ENCODE data around the gene CCDC158. TPM values are rescaled to one million over a fixed set of nuclear protein-coding genes. Genes with fewer than 3 reads are reported as not detected.
"Not testable (repeated sequence)": the region's sequence is repeated elsewhere in the genome, so short reads cannot be mapped to it uniquely, and the experiment has no call there.

CCDC158 gene
- total and polyA plus RNA-seq, 4 donors: 0.63 to 1.9 (median 1.4) TPM

- H3K36me3 ChIP-seq (ENCODE audit: control insufficient read depth in 1 of 2, insufficient read depth in 2 of 2, low read length in 1 of 2): no peaks in the 10 kb centered on the region
- DNase-seq (no peak), ATAC-seq (ENCODE audit: low FRiP score) (no peak)
- no peak overlapping the region for H3K27ac ChIP-seq (ENCODE audit: low read depth in 1 of 2, low read length in 2 of 2)
- H3K4me3 ChIP-seq (ENCODE audit: low read length in 2 of 2): no peak overlapping the region
- H3K9me3 ChIP-seq (ENCODE audit: control insufficient read depth, low read length): no peaks in the 10 kb centered on the region
- H3K27me3 ChIP-seq (ENCODE audit: control insufficient read depth in 1 of 2, insufficient read depth in 2 of 2, low read length in 1 of 2): no peaks in the 10 kb centered on the region
- intact Hi-C loops (cut with DNase I): loop anchor here in 1 of 2 donors (5.0 to 10.0 kb wide), 2 partner anchors 58 to 255 kb away; no protein-coding TSS in a partner anchor
- 97% methylated on average over 2 of the region's 2 CpGs for WGBS, 2 donors
- H3K4me1 ChIP-seq (ENCODE audit: control insufficient read depth in 1 of 2, insufficient read depth in 2 of 2, low read length in 2 of 2): peaks cover 0 to 7% of the 10 kb centered on the region in 2 donors
Measured at GRCh38 chr4:76439491-76439890, 18.6 kb upstream of the CCDC158 start.

- Histone ChIP-seq H3K4me1 (ENCODE audit: control insufficient read depth in 1 of 2, insufficient read depth in 2 of 2, low read length in 2 of 2) (peaks cover 0 to 7% of the 10 kb centered on the region in 2 donors), H3K27me3 (ENCODE audit: control insufficient read depth in 1 of 2, insufficient read depth in 2 of 2, low read length in 1 of 2) (no peaks in the 10 kb centered on the region), H3K36me3 (ENCODE audit: control insufficient read depth in 1 of 2, insufficient read depth in 2 of 2, low read length in 1 of 2) (no peaks in the 10 kb centered on the region), H3K4me3 (ENCODE audit: low read length in 2 of 2) (peak overlapping the region; percentile 62 to 92), H3K9me3 (ENCODE audit: control insufficient read depth, low read length) (no peaks in the 10 kb centered on the region), H3K27ac (ENCODE audit: low read depth in 1 of 2, low read length in 2 of 2) (peak overlapping the region; percentile 42 to 76)
- ATAC-seq (ENCODE audit: low FRiP score) (peak; percentile 53), DNase-seq (no peak)
- intact Hi-C loops (cut with DNase I): loop anchor here in 1 of 2 donors (5.0 to 10.0 kb wide), 2 partner anchors 62 to 251 kb away; no protein-coding TSS in a partner anchor
- 7 to 9% methylated on average over 7 of the region's 7 CpGs for WGBS, 2 donors
Measured at GRCh38 chr4:76435528-76436319, 14.8 kb upstream of the CCDC158 start.

GRCh38 chr4:76434901-76435527, 14.1 kb upstream of the CCDC158 start, which contains the start of gene SHROOM3:
SHROOM3 (plus strand) TSS chr4:76435229; CDS start chr4:76436053, 824 bp downstream.
- DNase-seq (no peak), ATAC-seq (ENCODE audit: low FRiP score) (no peak)
- intact Hi-C loops (cut with DNase I): loop anchor here (5.0 to 10.0 kb wide), 3 partner anchors 62 to 322 kb away; no protein-coding TSS in a partner anchor
- Histone ChIP-seq H3K27me3 (ENCODE audit: control insufficient read depth in 1 of 2, insufficient read depth in 2 of 2, low read length in 1 of 2) (no peaks in the 10 kb centered on the region), H3K4me1 (ENCODE audit: control insufficient read depth in 1 of 2, insufficient read depth in 2 of 2, low read length in 2 of 2) (peaks cover 0 to 7% of the 10 kb centered on the region in 2 donors), H3K36me3 (ENCODE audit: control insufficient read depth in 1 of 2, insufficient read depth in 2 of 2, low read length in 1 of 2) (no peaks in the 10 kb centered on the region), H3K4me3 (ENCODE audit: low read length in 2 of 2) (peak within 1 kb of the TSS; percentile 62 to 92), H3K27ac (ENCODE audit: low read depth in 1 of 2, low read length in 2 of 2) (peak within 1 kb of the TSS; percentile 71 to 76), H3K9me3 (ENCODE audit: control insufficient read depth, low read length) (no peaks in the 10 kb centered on the region)
- WGBS, 2 donors: 7 to 11% methylated on average over 9 of the region's 9 CpGs

- ATAC-seq (ENCODE audit: low FRiP score) (no peak), DNase-seq (no peak)
- H3K4me1 ChIP-seq (ENCODE audit: control insufficient read depth in 1 of 2, insufficient read depth in 2 of 2, low read length in 2 of 2): peaks cover 0 to under 1% of the 10 kb centered on the region in 2 donors
- no peaks in the 10 kb centered on the region for H3K36me3 ChIP-seq (ENCODE audit: control insufficient read depth in 1 of 2, insufficient read depth in 2 of 2, low read length in 1 of 2)
- 37 to 44% methylated on average over 15 of the region's 15 CpGs for WGBS, 2 donors
- intact Hi-C loops (cut with DNase I): loop anchor here (2.0 to 10.0 kb wide), 3 partner anchors 74 to 327 kb away; no protein-coding TSS in a partner anchor
- no peak overlapping the region for H3K27ac ChIP-seq (ENCODE audit: low read depth in 1 of 2, low read length in 2 of 2)
- no peaks in the 10 kb centered on the region for H3K27me3 ChIP-seq (ENCODE audit: control insufficient read depth in 1 of 2, insufficient read depth in 2 of 2, low read length in 1 of 2)
- no peak overlapping the region for H3K4me3 ChIP-seq (ENCODE audit: low read length in 2 of 2)
- no peaks in the 10 kb centered on the region for H3K9me3 ChIP-seq (ENCODE audit: control insufficient read depth, low read length)
Measured at GRCh38 chr4:76430519-76431388, 9.8 kb upstream of the CCDC158 start.

- 96% methylated on average over 1 of the region's 1 CpG for WGBS, 2 donors
- no peak for ATAC-seq (ENCODE audit: low FRiP score)
- H3K9me3 ChIP-seq (ENCODE audit: control insufficient read depth, low read length): no peaks in the 10 kb centered on the region
- no peaks in the 10 kb centered on the region for H3K4me1 ChIP-seq (ENCODE audit: control insufficient read depth in 1 of 2, insufficient read depth in 2 of 2, low read length in 2 of 2)
- no peak overlapping the region for H3K4me3 ChIP-seq (ENCODE audit: low read length in 2 of 2)
- H3K27me3 ChIP-seq (ENCODE audit: control insufficient read depth in 1 of 2, insufficient read depth in 2 of 2, low read length in 1 of 2): no peaks in the 10 kb centered on the region
- H3K36me3 ChIP-seq (ENCODE audit: control insufficient read depth in 1 of 2, insufficient read depth in 2 of 2, low read length in 1 of 2): no peaks in the 10 kb centered on the region
- DNase-seq: no peak
- H3K27ac ChIP-seq (ENCODE audit: low read depth in 1 of 2, low read length in 2 of 2): no peak overlapping the region
- intact Hi-C loops (cut with DNase I): loop anchor here (2.0 to 10.0 kb wide), 5 partner anchors 75 to 778 kb away; no protein-coding TSS in a partner anchor
Measured at GRCh38 chr4:76429636-76430035, 8.7 kb upstream of the CCDC158 start.

- no peaks in the 10 kb centered on the region for H3K4me1 ChIP-seq (ENCODE audit: control insufficient read depth in 1 of 2, insufficient read depth in 2 of 2, low read length in 2 of 2)
- no peak overlapping the region for H3K27ac ChIP-seq (ENCODE audit: low read depth in 1 of 2, low read length in 2 of 2)
- DNase-seq (no peak), ATAC-seq (ENCODE audit: low FRiP score) (no peak)
- intact Hi-C loops (cut with DNase I): loop anchor here (5.0 kb wide), 2 partner anchors 249 to 781 kb away; no protein-coding TSS in a partner anchor
- H3K4me3 ChIP-seq (ENCODE audit: low read length in 2 of 2): no peak overlapping the region
- H3K27me3 ChIP-seq (ENCODE audit: control insufficient read depth in 1 of 2, insufficient read depth in 2 of 2, low read length in 1 of 2): no peaks in the 10 kb centered on the region
- H3K9me3 ChIP-seq (ENCODE audit: control insufficient read depth, low read length): no peaks in the 10 kb centered on the region
- 17 to 18% methylated on average over 2 of the region's 2 CpGs for WGBS, 2 donors
- no peaks in the 10 kb centered on the region for H3K36me3 ChIP-seq (ENCODE audit: control insufficient read depth in 1 of 2, insufficient read depth in 2 of 2, low read length in 1 of 2)
Measured at GRCh38 chr4:76426272-76426671, 5.3 kb upstream of the CCDC158 start.

GRCh38 chr4:76423159-76423558, 2.2 kb upstream of the CCDC158 start:
- H3K4me3 ChIP-seq (ENCODE audit: low read length in 2 of 2); DNase-seq; H3K27me3 ChIP-seq (ENCODE audit: control insufficient read depth in 1 of 2, insufficient read depth in 2 of 2, low read length in 1 of 2); ATAC-seq (ENCODE audit: low FRiP score); H3K9me3 ChIP-seq (ENCODE audit: control insufficient read depth, low read length); H3K27ac ChIP-seq (ENCODE audit: low read depth in 1 of 2, low read length in 2 of 2); intact Hi-C loops (cut with DNase I); H3K4me1 ChIP-seq (ENCODE audit: control insufficient read depth in 1 of 2, insufficient read depth in 2 of 2, low read length in 2 of 2); H3K36me3 ChIP-seq (ENCODE audit: control insufficient read depth in 1 of 2, insufficient read depth in 2 of 2, low read length in 1 of 2): not testable (repeated sequence)
- 96 to 97% methylated on average over 22 to 27 of the region's 27 CpGs for WGBS, 2 donors

GRCh38 chr4:76420188-76420761, 666 bp downstream of the CCDC158 start:
- intact Hi-C loops (cut with DNase I): loop anchor here in 1 of 2 donors (2.0 kb wide), 1 partner anchor 113 kb away; the partner anchor contains the start of gene STBD1
- 23 to 33% methylated on average over 18 of the region's 18 CpGs for WGBS, 2 donors
- H3K36me3 ChIP-seq (ENCODE audit: control insufficient read depth in 1 of 2, insufficient read depth in 2 of 2, low read length in 1 of 2): no peaks in the 10 kb centered on the region
- H3K27me3 ChIP-seq (ENCODE audit: control insufficient read depth in 1 of 2, insufficient read depth in 2 of 2, low read length in 1 of 2): no peaks in the 10 kb centered on the region
- DNase-seq (no peak), ATAC-seq (ENCODE audit: low FRiP score) (peak; percentile 53)
- peak overlapping the region; percentile 65 to 82 for H3K4me3 ChIP-seq (ENCODE audit: low read length in 2 of 2)
- H3K4me1 ChIP-seq (ENCODE audit: control insufficient read depth in 1 of 2, insufficient read depth in 2 of 2, low read length in 2 of 2): no peaks in the 10 kb centered on the region
- no peaks in the 10 kb centered on the region for H3K9me3 ChIP-seq (ENCODE audit: control insufficient read depth, low read length)
- H3K27ac ChIP-seq (ENCODE audit: low read depth in 1 of 2, low read length in 2 of 2): no peak overlapping the region
